ENCODE measurements around the gene SLC12A6.

DNA sequence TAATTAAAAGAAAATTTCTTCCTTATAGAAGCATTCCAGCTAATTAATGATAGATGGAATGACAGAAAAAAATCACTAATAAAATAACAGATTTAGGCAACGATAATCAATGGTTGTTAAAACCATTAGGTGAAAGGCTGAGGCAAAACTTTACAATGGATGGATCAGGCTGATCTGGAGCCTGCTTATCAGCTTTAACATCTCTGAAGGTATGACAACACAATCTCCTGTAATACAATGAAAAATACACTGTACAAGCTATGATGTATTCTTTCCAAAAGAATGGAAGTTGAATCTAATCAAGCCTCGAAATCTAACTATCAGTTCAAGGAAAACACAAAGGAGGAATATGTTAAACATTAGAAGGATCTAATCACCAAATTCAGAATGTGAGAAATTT lies 73.5 kb downstream of the SLC12A6 start:
- TF ChIP-seq, protein P1, sequence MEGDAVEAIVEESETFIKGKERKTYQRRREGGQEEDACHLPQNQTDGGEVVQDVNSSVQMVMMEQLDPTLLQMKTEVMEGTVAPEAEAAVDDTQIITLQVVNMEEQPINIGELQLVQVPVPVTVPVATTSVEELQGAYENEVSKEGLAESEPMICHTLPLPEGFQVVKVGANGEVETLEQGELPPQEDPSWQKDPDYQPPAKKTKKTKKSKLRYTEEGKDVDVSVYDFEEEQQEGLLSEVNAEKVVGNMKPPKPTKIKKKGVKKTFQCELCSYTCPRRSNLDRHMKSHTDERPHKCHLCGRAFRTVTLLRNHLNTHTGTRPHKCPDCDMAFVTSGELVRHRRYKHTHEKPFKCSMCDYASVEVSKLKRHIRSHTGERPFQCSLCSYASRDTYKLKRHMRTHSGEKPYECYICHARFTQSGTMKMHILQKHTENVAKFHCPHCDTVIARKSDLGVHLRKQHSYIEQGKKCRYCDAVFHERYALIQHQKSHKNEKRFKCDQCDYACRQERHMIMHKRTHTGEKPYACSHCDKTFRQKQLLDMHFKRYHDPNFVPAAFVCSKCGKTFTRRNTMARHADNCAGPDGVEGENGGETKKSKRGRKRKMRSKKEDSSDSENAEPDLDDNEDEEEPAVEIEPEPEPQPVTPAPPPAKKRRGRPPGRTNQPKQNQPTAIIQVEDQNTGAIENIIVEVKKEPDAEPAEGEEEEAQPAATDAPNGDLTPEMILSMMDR (IDR thresholded peaks at IDR 0.05): no peak
- no peak for TF ChIP-seq POLR2A (IDR thresholded peaks at IDR 0.05)

All from lower leg skin (tissue), 3 donors.